ENCODE results near the gene EGLN1.

Gene EGLN1

GRCh38 chr1:231322880-231323530 is 99.1 kb downstream of the EGLN1 start:
- no peak for DNase-seq

- no peak for DNase-seq
Observed at GRCh38 chr1:231319080-231319479, 103.0 kb downstream of the EGLN1 start.

- DNase-seq = no peak
Observed at GRCh38 chr1:231318568-231318967, 103.5 kb downstream of the EGLN1 start.

- DNase-seq = no peak
Observed at GRCh38 chr1:231318015-231318355, 104.1 kb downstream of the EGLN1 start.

- no peak for DNase-seq
Observed at GRCh38 chr1:231317306-231318014, 104.6 kb downstream of the EGLN1 start.

GRCh38 chr1:231315887-231316286 is 106.2 kb downstream of the EGLN1 start:
- DNase-seq = no peak

Measured in NCI-H1417 treated with DMSO at 0.1 percent for 48 hours (cell line).